Adrenal gland (tissue), 12 donors: ENCODE results near the gene TRMT11. TPM values are rescaled to one million over a fixed set of nuclear protein-coding genes. Genes with fewer than 3 reads are reported as not detected.

Source experiments
- DNase-seq, 7 donors: peaks; one replicate each; pipeline ENCODE4 v3.0.0-alpha.2; 2019 to 2020
- H3K27ac ChIP-seq, 5 donors: fragments of 200-600 bp; sonication (generic) in 4 of 5; 1 replicate in 3 of 5; 2 replicates in 2 of 5; pipeline versions ENCODE4 v1.5.1 to v1.8.0; 2016 to 2020; ENCODE audit warnings: mild to moderate bottlenecking in 1 of 5
- H3K27me3 ChIP-seq: fragments of 200-600 bp; 2 replicates; pipeline ENCODE4 v1.8.0; 2021
- H3K36me3 ChIP-seq, 2 donors: fragments of 200-600 bp; replicated peaks in 1 of 2; 1 replicate in 1 of 2; 2 replicates in 1 of 2; pipeline versions ENCODE4 v1.5.1 to v1.8.0; 2018 to 2022
- H3K4me1 ChIP-seq, 2 donors: fragments of 200-600 bp; replicated peaks in 1 of 2; 1 replicate in 1 of 2; 2 replicates in 1 of 2; pipeline versions ENCODE4 v1.5.1 to v1.8.0; 2018 to 2021
- H3K4me3 ChIP-seq, 4 donors: fragments of 200-600 bp; sonication (generic) in 3 of 4; one replicate each; pipeline ENCODE4 v1.5.1; 2016 to 2018
- H3K9me3 ChIP-seq, 3 donors: fragments of 200-600 bp; sonication (generic) in 1 of 3; replicated peaks in 1 of 3; 1 replicate in 2 of 3; 2 replicates in 1 of 3; pipeline versions ENCODE4 v1.5.1 to v1.8.0; 2016 to 2021
- POLR2A ChIP-seq, 2 donors: fragments of 450-650 bp; IDR thresholded peaks; one replicate each; pipeline ENCODE4 v1.6.1; 2017; ENCODE audit warnings: antibody characterized with exemption in 2 of 2, mild to moderate bottlenecking in 2 of 2, moderate library complexity in 1 of 2
- WGBS, 4 donors: extraction: QIAGEN DNeasy Blood & Tissue Kit in 2 of 4; methylation state at CpG; one replicate each; pipeline versions ENCODE4 v1.1.5 to v1.1.7; 2013 to 2017; 5-methylcytosine and 5-hydroxymethylcytosine counted together
- intact Hi-C, 2 donors: fragments of 100-400 bp; cut with DNase I; formaldehyde crosslinking; loops; one replicate each; pipeline versions ENCODE4 v1.14.1 to v1.15.0; 2022 to 2023
- polyA plus RNA-seq, 3 donors: library from polyadenylated mRNA; stranded (reverse); fragments of 200-250 nt in 2 of 3; fragments of 350-450 nt in 1 of 3; fragmentation: Illumina TruSeq in 1 of 3; extraction: RNeasy Lipid Tissue Mini Kit (QIAGEN cat#74804) in 1 of 3; gene quantifications; one replicate each; pipeline ENCODE4 v1.2.3, GENCODE V29; 2013 to 2014
- total RNA-seq, 9 donors: library from RNA; depleted of rRNA in 4 of 9; stranded (reverse); fragments of >200 nt in 4 of 9; fragments of 120-200 nt in 1 of 9; fragmentation: NEBNext Ultra II Directional in 1 of 9; extraction: Animal tissue kit (Norgen Biotek cat#: 25700) in 1 of 9; gene quantifications; one replicate each; pipeline versions ENCODE4 v1.1.0 to v1.2.4, GENCODE V29; 2013 to 2023
- TF ChIP-seq, protein P1 (sequence below), 6 experiments: fragments of 450-650 bp in 4 of 6; fragments of 200-600 bp in 2 of 6; sonication (generic) in 1 of 6; IDR thresholded peaks; 1 replicate in 5 of 6; 2 replicates in 1 of 6; pipeline versions ENCODE4 v1.5.1 to v1.8.0; 2016 to 2021; ENCODE audit warnings: antibody characterized with exemption in 6 of 6, mild to moderate bottlenecking in 2 of 6, moderate library complexity in 1 of 6
- donor health status: healthy with polysubstance abuse.
- donor health status: Bipolar disorder and iron deficiency.
- donor health status: DM: yes; HTN: yes; CAD: no.
- donor health status: DM: no; HTN: no; CAD: no.
- donor health status: DM: no; HTN: no; CAD: no.
- donor health status: DM: yes; HTN: yes; CAD: no.

Gene TRMT11
- total and polyA plus RNA-seq, 12 donors: 9.7 to 29.9 (median 17.9) TPM

DNA sequence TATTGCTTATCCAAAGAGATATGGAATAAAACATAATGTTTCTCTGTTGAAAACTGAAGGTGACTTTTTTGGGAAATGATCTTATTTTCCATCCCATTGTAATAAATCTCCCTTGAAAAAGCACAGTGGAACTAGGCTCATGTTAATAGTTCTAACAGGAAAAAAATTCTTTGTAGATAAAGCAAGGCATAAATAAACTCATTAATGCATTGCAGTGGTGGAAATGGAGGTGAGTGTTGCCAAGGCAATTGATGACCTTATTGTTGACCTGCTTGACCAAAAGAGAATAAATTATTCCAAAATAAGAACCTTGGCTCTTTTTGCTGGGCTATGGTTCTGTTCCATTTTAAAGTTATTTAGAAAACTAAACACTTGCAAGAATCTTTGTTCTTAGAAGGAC is 55.2 kb downstream of the TRMT11 start:
- intact Hi-C loops: no loop called here
- Histone ChIP-seq H3K36me3 (no peaks in the 10 kb centered on the region), H3K27me3 (no peaks in the 10 kb centered on the region), H3K27ac (no peak overlapping the region), H3K9me3 (no peaks in the 10 kb centered on the region), H3K4me1 (peaks cover 0 to 19% of the 10 kb centered on the region in 2 donors), H3K4me3 (no peak overlapping the region)
- TF ChIP-seq, protein P1, sequence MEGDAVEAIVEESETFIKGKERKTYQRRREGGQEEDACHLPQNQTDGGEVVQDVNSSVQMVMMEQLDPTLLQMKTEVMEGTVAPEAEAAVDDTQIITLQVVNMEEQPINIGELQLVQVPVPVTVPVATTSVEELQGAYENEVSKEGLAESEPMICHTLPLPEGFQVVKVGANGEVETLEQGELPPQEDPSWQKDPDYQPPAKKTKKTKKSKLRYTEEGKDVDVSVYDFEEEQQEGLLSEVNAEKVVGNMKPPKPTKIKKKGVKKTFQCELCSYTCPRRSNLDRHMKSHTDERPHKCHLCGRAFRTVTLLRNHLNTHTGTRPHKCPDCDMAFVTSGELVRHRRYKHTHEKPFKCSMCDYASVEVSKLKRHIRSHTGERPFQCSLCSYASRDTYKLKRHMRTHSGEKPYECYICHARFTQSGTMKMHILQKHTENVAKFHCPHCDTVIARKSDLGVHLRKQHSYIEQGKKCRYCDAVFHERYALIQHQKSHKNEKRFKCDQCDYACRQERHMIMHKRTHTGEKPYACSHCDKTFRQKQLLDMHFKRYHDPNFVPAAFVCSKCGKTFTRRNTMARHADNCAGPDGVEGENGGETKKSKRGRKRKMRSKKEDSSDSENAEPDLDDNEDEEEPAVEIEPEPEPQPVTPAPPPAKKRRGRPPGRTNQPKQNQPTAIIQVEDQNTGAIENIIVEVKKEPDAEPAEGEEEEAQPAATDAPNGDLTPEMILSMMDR (IDR thresholded peaks at IDR 0.05): no peak
- TF ChIP-seq POLR2A (IDR thresholded peaks at IDR 0.05): no peak
- DNase-seq: no peak

- no peak for TF ChIP-seq POLR2A (IDR thresholded peaks at IDR 0.05)
- TF ChIP-seq, protein P1 (IDR thresholded peaks at IDR 0.05): no peak
- H3K27me3 ChIP-seq: no peaks in the 10 kb centered on the region
- WGBS, 4 donors: 80 to 88% (median 85%) methylated on average over 1 of the region's 1 CpG
- H3K4me3 ChIP-seq: no peak overlapping the region
- H3K27ac ChIP-seq: no peak overlapping the region
- H3K36me3 ChIP-seq: no peaks in the 10 kb centered on the region
- H3K4me1 ChIP-seq: peaks cover 0 to 19% of the 10 kb centered on the region in 2 donors
- DNase-seq: no peak
- intact Hi-C loops: no loop called here
- no peaks in the 10 kb centered on the region for H3K9me3 ChIP-seq
These were observed 55.7 kb downstream of the TRMT11 start for GRCh38 chr6:126042001-126042419.

GRCh38 chr6:126047648-126048047 is 61.3 kb downstream of the TRMT11 start:
- Histone ChIP-seq H3K27ac (no peak overlapping the region), H3K36me3 (no peaks in the 10 kb centered on the region), H3K4me3 (no peak overlapping the region), H3K4me1 (peaks cover 5 to 8% of the 10 kb centered on the region in 2 donors), H3K9me3 (no peaks in the 10 kb centered on the region), H3K27me3 (no peaks in the 10 kb centered on the region)
- no peak for DNase-seq
- 91 to 98% (median 95%) methylated on average over 6 to 7 of the region's 7 CpGs for WGBS, 4 donors
- intact Hi-C loops: no loop called here
- TF ChIP-seq POLR2A (IDR thresholded peaks at IDR 0.05): no peak
- TF ChIP-seq, protein P1 (IDR thresholded peaks at IDR 0.05): no peak

DNA sequence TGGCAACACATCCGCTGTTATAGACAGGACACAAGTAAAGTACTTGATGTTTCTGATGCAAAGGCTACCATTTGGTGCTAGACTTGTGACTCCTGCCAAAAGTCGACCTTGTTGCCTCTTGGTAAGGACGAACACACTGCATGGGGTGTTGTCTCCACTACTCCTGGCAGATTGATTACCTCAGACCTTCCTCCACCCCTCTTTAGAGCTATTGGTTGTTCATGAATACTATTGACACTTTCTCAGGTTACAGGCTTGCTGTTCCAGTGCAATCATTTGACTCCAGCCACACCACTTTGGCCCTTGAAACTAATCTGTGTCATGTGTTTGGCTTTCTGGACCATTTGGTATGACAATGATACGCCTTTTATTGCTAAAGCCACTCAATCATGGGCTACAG is 62.3 kb downstream of the TRMT11 start:
- WGBS, 4 donors: 85 to 94% (median 89%) methylated on average over 4 of the region's 4 CpGs
- no peaks in the 10 kb centered on the region for H3K9me3 ChIP-seq
- no peak overlapping the region for H3K4me3 ChIP-seq
- no peak for DNase-seq
- TF ChIP-seq, protein P1 (IDR thresholded peaks at IDR 0.05): no peak
- no peak for TF ChIP-seq POLR2A (IDR thresholded peaks at IDR 0.05)
- H3K36me3 ChIP-seq: no peaks in the 10 kb centered on the region
- intact Hi-C loops: no loop called here
- H3K27me3 ChIP-seq: no peaks in the 10 kb centered on the region
- no peak overlapping the region for H3K27ac ChIP-seq
- H3K4me1 ChIP-seq: peaks cover 8 to 10% of the 10 kb centered on the region in 2 donors
